ENCODE measurements around the gene RBL1.
"Not testable (repeated sequence)": the region's sequence is repeated elsewhere in the genome, so short reads cannot be mapped to it uniquely, and the experiment has no call there.

Gene RBL1

DNA sequence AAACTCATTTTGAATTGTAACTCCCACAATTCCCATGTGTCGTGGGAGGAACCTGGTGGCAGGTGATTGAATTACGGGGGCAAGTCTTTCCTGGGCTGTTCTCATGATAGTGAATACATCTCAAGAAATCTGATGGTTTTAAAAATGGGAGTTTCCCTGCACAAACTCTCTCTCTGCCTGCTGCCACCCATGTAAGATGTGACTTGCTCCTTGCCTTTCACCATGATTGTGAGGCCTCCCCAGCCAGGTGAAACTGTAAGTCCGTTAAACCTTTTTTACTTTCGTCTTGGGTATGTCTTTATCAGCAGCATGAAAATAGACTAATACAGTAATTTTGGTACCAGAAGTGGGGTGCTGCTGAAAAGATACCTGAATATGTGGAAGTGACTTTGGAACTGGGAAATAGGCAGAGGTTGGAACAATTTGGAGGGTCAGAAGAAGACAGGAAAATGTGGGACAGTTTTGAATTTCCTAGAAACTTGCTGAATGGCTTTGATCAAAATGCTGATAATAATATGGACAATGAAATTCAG, 102.9 kb downstream of the RBL1 start:
- FAIRE-seq: no peak
- no peak for TF ChIP-seq POLR2A (IDR thresholded peaks at IDR 0.05; ENCODE audit: low read depth, low read length)
- no peak for DNase-seq (ENCODE audit: insufficient read length, low spot score)

DNA sequence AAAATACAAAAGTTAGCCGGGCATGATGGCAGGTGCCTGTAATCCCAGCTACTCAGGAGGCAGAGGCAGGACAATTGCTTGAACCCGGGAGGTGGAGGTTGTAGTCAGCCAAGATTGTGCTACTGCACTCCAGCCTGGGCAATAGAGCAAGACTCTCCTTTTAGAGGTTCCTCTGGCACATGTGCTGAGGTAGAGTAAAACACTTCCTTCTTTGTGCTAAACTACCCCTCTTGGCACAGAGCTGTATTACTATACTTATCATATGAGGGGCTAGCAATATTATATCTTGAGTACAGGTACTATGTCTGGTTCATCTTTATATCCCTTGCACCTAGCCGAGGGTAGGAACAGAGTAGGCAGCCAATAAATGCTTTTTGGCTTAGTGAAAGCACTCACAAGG, 104.1 kb downstream of the RBL1 start:
- FAIRE-seq: no peak
- DNase-seq (ENCODE audit: insufficient read length, low spot score): no peak
- no peak for TF ChIP-seq POLR2A (IDR thresholded peaks at IDR 0.05; ENCODE audit: low read depth, low read length)

DNA sequence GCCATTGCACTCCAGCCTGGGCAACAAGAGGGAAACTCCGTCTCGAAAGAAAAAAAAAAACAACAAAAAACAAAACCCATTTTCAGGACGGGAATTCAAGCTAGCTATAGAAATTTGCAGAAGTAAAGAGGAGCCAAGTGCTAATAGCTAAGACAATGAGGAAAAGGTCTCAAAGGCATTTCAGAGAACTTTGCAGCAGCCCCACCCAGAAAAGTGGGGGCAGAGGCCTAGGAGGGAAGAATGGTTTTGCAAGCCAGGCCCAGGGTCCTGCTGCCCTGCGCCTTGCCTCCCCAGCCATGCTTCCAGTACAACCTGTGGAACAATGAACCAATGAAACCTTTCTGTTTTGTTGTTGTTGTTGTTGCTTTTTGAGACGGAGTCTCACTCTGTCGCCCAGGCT, 106.0 kb downstream of the RBL1 start:
- DNase-seq (ENCODE audit: insufficient read length, low spot score) (no peak), FAIRE-seq (no peak)
- no peak for TF ChIP-seq POLR2A (IDR thresholded peaks at IDR 0.05; ENCODE audit: low read depth, low read length)

DNA sequence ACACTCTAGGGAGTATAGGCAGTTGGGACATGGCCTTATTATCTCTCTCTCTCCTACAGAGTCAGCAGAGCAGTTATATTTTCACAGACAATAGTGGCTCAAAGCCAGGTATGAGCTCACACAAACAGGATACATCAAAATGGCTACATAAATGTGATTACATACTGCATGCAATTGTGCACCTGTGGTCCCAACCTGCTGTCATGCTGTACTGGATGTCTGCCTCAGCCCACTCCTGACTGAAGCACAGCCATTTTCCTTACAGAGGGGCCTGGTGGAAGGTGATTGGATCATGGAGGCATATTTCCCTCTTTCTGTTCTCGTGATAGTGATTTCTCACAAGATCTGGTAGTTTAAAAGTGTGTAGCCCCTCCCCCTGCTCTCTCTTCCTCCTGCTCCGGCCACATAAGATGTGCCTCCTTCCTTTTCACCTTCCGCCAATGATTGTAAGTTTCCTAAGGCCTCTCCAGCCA, 107.3 kb downstream of the RBL1 start:
- no peak for TF ChIP-seq POLR2A (IDR thresholded peaks at IDR 0.05; ENCODE audit: low read depth, low read length)
- DNase-seq (ENCODE audit: insufficient read length, low spot score): no peak
- no peak for FAIRE-seq

DNA sequence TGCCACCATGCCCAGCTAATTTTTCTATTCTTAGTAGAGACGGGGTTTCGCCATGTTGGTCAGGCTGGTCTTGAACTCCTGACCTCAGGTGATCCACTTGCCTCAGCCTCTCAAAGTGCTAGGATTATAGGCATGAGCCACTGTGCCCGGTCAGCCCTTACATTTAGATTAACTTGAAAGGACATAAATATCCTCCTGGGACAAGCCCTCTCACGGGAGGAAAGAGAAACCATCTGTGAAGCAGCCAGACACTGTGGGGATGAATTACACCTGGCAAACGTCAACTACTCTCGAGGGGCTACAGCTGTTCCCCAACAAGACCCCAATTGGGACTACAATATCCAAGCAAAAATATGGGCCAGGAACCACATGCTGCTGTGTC, 111.5 kb downstream of the RBL1 start:
- FAIRE-seq (no peak), DNase-seq (ENCODE audit: insufficient read length, low spot score) (no peak)
- TF ChIP-seq POLR2A (IDR thresholded peaks at IDR 0.05; ENCODE audit: low read depth, low read length): no peak

DNA sequence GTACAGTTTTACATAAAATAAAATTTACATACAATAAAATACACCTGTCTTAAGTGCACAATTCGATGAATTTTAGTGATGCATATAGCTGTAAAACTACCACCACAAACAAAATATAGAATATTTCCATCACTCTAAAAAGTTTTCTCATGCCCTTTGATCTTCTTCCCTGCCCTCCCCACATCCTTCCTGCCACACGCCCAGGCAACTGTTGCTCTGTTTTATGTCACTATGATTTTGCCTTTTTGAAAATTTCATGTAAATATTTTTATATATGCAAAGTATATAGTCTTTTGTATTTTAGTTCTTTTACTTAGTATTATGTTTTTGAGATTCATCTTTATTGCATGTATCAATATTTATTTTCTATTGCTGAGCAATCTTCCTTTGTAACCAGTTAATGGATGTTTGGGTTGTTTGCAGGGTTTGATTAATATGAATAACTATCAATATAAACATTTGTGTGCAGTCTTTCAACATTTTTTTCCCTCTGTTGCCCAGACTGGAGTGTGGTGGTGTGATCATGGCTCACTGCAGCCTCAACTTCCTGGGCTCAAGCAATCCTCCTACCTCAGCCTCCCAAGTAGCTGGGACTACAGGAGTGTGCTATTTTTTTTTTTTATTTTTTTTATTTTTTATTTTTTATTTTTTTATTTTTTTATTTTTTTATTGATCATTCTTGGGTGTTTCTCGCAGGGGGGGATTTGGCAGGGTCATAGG, 120.5 kb downstream of the RBL1 start:
- DNase-seq (ENCODE audit: insufficient read length, low spot score): no peak

DNA sequence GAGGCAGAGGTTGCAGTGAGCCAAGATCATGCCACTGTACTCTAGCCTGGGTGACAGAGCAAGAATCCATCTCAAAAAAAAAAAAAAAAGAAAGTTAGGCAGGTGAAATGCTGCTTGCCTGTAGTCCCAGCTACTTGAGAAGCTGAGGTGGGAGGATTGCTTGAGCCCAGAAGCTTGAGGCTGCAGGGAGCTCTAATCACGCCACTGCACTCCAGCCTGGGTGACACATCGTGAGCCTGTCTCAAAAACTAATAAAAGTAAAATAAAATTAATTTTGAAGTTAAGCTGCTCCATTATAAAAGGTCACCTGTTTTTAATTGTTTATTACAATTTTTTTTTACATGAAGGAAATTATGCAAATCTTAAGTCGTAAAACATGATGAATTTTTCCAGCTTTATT, 121.1 kb downstream of the RBL1 start:
- FAIRE-seq (no peak), DNase-seq (ENCODE audit: insufficient read length, low spot score) (no peak)
- no peak for TF ChIP-seq POLR2A (IDR thresholded peaks at IDR 0.05; ENCODE audit: low read depth, low read length)

More for the DNA sequence above, 120.5 kb downstream of the RBL1 start:
- FAIRE-seq: no peak
- no peak for TF ChIP-seq POLR2A (IDR thresholded peaks at IDR 0.05; ENCODE audit: low read depth, low read length)

DNA sequence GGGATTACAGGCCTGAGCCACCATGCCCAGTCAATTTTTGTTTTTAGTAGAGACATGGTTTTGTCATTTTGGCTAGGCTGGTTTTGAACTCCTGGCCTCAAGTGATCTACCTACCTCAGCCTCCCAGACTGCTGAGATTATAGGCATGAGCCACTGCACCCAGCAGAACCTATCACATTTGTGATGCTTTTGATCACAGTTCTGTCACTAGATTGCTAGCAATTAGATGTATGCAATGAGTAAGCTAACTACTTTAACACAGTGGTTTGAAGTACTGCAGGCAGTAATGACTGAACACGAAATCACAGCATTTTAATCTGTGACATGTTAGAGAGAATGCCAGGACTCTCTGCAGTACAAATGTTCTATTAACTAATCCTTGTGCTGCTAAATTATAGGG, 124.7 kb downstream of the RBL1 start:
- DNase-seq (ENCODE audit: insufficient read length, low spot score): no peak
- TF ChIP-seq POLR2A (IDR thresholded peaks at IDR 0.05; ENCODE audit: low read depth, low read length): no peak
- FAIRE-seq: no peak

DNA sequence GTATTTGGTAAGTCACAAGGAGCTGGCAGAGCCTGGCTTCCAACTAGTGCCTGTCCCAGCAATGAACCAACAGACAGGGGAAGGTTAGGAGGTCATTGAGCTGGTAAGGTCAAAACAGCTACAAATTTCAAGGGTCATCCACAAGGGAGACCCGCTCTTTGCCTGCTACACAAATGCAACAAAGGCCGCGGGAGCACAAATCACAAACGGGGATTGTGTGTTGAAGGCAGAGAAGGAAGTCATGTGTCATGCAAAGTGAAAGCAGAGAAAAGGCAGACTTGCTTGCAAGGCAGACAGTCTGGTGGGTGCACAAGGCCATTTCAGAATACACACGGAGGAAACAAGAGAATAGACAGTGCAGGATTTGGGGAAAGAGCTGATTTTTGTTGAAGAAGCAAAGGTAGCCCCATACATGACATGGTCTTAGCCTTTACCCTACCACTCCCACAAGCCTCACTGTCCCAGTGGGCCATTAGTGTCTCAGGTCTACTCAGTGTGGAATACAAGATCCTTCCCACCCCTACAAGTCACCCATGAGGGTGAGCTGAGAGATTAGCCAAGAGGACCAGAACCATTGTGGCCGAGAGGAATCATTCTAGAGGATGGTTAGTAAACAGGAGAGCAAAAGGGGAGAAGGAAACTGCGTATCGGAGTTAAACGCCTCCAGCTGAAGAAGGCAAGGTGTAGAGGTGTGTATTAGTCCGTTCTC, 126.2 kb downstream of the RBL1 start:
- TF ChIP-seq POLR2A (IDR thresholded peaks at IDR 0.05; ENCODE audit: low read depth, low read length): no peak
- FAIRE-seq: no peak
- DNase-seq (ENCODE audit: insufficient read length, low spot score): no peak

DNA sequence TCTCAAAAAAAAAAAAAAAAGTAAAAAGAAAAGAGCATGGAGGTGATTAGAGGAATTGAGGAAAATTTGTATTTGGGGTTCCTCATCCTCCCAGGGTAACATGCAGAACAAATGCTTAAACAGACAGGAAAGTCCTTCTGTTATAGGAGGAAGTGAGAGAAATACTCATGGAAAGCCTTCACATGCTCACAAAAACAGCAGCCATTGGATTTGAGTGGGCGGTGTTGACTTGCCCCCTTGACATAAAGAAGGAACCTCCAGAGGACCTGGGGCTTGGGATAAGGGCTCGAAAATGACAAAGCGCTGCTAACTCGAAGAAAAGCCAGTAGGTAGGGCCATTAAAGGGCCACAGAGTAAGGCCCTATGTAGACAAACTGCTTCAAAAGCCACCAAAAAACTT, 126.7 kb downstream of the RBL1 start:
- DNase-seq (ENCODE audit: insufficient read length, low spot score) (no peak), FAIRE-seq (no peak)
- no peak for TF ChIP-seq POLR2A (IDR thresholded peaks at IDR 0.05; ENCODE audit: low read depth, low read length)

DNA sequence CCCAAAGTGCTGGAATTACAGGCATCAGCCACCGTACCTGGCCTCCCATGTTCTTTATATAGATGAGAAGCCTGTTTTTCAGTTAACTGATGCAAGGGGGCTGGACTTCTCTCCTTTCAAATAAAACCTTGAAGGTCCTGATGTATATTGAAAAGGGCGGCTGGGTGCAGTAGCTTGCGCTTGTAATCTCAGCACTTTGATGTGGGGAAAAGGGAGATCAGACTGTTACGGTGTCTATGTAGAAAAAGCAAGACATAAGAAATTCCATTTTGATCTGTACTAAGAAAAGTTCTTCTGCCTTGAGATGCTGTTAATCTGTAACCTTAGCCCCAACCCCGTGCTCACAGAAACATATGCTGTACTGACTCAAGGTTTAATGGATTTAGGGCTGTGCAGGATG, 128.2 kb downstream of the RBL1 start:
- no peak for FAIRE-seq
- TF ChIP-seq POLR2A (IDR thresholded peaks at IDR 0.05; ENCODE audit: low read depth, low read length): no peak
- no peak for DNase-seq (ENCODE audit: insufficient read length, low spot score)

DNA sequence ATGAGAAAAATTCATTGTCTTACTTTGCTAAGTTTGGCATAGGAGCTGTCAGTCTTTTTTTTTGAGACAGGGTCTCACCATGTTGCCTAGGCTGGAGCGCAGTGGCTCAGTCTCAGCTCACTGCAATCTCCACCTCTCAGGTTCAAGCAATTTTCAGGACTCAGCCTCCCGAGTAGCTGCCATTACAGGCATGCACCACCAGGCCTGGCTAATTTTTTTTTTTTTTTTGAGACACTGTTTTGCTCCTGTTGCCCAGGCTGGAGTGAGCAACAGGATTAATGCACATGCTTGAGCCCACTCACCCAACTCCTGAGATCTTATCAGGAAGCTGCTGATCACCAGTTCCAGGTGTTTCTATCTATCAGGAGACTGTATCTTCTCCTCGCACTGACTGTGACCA, 128.8 kb downstream of the RBL1 start:
- FAIRE-seq; DNase-seq (ENCODE audit: insufficient read length, low spot score): not testable (repeated sequence)

DNA sequence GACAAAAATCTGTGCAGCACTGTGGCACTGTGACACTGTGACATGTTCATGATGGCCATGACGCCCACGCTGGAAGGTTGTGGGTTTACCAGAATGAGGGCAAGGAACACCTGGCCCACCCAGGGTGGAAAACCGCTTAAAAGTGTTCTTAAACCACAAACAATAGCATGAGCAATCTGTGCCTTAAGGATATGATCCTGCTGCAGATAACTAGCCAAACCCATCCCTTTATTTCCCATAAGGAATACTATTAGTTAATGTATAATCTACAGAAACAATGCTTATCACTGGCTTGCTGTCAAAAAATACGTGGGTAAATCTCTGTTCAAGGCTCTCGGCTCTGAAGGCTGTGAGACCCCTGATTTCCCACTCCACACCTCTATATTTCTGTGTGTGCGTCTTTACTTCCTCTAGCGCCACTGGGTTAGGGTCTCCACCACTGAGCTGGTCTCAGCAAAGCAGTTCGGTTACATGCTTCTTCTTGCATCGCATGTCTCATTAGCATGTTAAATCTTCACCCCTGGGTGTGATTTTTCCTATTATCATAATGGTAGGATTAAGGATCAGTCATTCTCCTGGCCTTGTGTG, 133.3 kb downstream of the RBL1 start:
- not testable (repeated sequence) for DNase-seq (ENCODE audit: insufficient read length, low spot score); FAIRE-seq

DNA sequence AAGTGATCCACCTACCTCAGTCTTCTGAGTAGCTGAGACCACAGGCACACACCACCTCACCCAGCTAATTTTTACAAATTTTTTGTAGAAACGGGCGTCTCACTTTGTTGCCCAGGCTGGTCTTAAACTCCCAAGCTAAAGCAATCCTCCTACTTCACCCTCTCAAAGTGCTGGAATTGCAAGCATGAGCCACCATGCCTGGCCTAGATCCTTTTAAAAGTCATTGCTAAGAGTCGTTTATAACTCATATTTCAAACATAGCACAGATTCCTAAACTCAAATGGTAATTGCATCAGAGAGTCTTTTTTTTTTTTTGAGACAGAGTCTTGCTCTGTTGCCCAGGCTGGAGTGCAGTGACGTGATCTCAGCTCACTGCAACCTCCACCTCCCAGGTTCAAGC, 136.6 kb downstream of the RBL1 start:
- TF ChIP-seq POLR2A (IDR thresholded peaks at IDR 0.05; ENCODE audit: low read depth, low read length): no peak
- FAIRE-seq (no peak), DNase-seq (ENCODE audit: insufficient read length, low spot score) (no peak)
